GM12878 (cell line): Measurements from ENCODE around the gene RAP2B. TPM values are rescaled to one million over a fixed set of nuclear protein-coding genes. Genes with fewer than 3 reads are reported as not detected.

Source experiments
- ATAC-seq: fragments of 200-7000 bp; cut with Tn5 transposase; 3 replicates; pipeline ENCODE4 v1.9.1; 2020; ENCODE audit warnings: mild to moderate bottlenecking, moderate library complexity
- BruUV-seq: library from RNA; stranded (reverse); fragments of 400-500 nt; replicated peaks from 2 replicates; lab custom pipeline; 2021; lab: Mats Ljungman, UMichigan
- CTCF ChIA-PET: fragments of 300-600 bp; sonication (Branson Sonifier 250); formaldehyde crosslinking; extraction: SDS; loops from one replicate; lab custom pipeline; 2021; ENCODE audit warnings: inconsistent platforms; lab: Yijun Ruan, JAX
- POLR2A ChIA-PET: fragments of 350-600 bp; formaldehyde crosslinking; extraction: SDS; loops from one replicate; lab custom pipeline; 2021; ENCODE audit warnings: inconsistent platforms; lab: Charles Lee
- RAD21 ChIA-PET: fragments of 300-600 bp; sonication (Branson Sonifier 250); formaldehyde crosslinking; loops from one replicate; lab custom pipeline; 2023; ENCODE audit warnings: antibody characterized with exemption; ENCODE audit not compliant: unreplicated experiment; lab: Charles Lee
- SMC1A ChIA-PET: fragments of 300-600 bp; sonication (Branson Sonifier 250); formaldehyde crosslinking; loops from one replicate; lab custom pipeline; 2023; ENCODE audit not compliant: unreplicated experiment, uncharacterized antibody; lab: Charles Lee
- DNase-seq: peaks from one replicate; pipeline ENCODE4 v3.0.0-alpha.2; 2011; ENCODE audit warnings: low read depth, low spot score
- FAIRE-seq: peaks from 3 replicates; lab custom pipeline; 2011; peaks lifted over from hg19 to GRCh38; lab: Jason Lieb, UNC
- H2AFZ ChIP-seq: 2 replicates; pipeline ENCODE4 v1.6.0; 2011; ENCODE audit warnings: low read depth, low read length, control low read depth; ENCODE audit not compliant: control insufficient read depth
- H3K27ac ChIP-seq: 2 replicates; pipeline ENCODE4 v1.5.1; 2011; ENCODE audit warnings: control low read depth; ENCODE audit not compliant: control insufficient read depth, insufficient read depth
- H3K27me3 ChIP-seq, 2 experiments: replicated peaks in 1 of 2; 2 replicates each; pipeline versions ENCODE4 v1.6.0 to v1.6.1; 2011; ENCODE audit warnings: low read length in 1 of 2; ENCODE audit not compliant: control insufficient read depth in 2 of 2, insufficient read depth in 2 of 2
- H3K36me3 ChIP-seq, 2 experiments: 2 replicates each; pipeline ENCODE4 v1.5.1; 2011; ENCODE audit warnings: low read length in 1 of 2; ENCODE audit not compliant: control insufficient read depth in 2 of 2, insufficient read depth in 2 of 2
- H3K4me1 ChIP-seq: 2 replicates; pipeline ENCODE4 v1.6.1; 2011; ENCODE audit warnings: mild to moderate bottlenecking, low read length, moderate library complexity, mixed read lengths; ENCODE audit not compliant: control insufficient read depth, insufficient read depth
- H3K4me2 ChIP-seq: 2 replicates; pipeline ENCODE4 v1.6.0; 2011; ENCODE audit warnings: control low read depth; ENCODE audit not compliant: control insufficient read depth, insufficient read depth
- H3K4me3 ChIP-seq: fragments of 200-600 bp; sonication (generic); 2 replicates; pipeline ENCODE4 v1.5.1; 2016
- H3K79me2 ChIP-seq: 2 replicates; pipeline ENCODE4 v1.6.0; 2011; ENCODE audit warnings: low read length; ENCODE audit not compliant: control insufficient read depth, insufficient read depth
- H3K9ac ChIP-seq: 2 replicates; pipeline ENCODE4 v1.8.0; 2011; ENCODE audit warnings: low read length, control low read depth, mixed read lengths; ENCODE audit not compliant: control insufficient read depth, insufficient read depth
- H3K9me3 ChIP-seq: replicated peaks from 3 replicates; pipeline ENCODE4 v1.5.1; 2011; ENCODE audit warnings: mild to moderate bottlenecking, low read length; ENCODE audit not compliant: control insufficient read depth, insufficient read depth
- H4K20me1 ChIP-seq: 2 replicates; pipeline ENCODE4 v1.6.0; 2011; ENCODE audit not compliant: control insufficient read depth, insufficient read depth
- CEBPB ChIP-seq, 2 experiments: fragments of 150-350 bp in 1 of 2; IDR thresholded peaks; 2 replicates each; pipeline ENCODE4 v1.6.1; 2012 to 2014; ENCODE audit warnings: low read depth in 2 of 2, low read length in 2 of 2, borderline replicate concordance in 1 of 2, inconsistent platforms in 1 of 2
- GABPA ChIP-seq: IDR thresholded peaks from 2 replicates; pipeline ENCODE4 v1.6.1; 2014; ENCODE audit warnings: antibody characterized with exemption, low read depth, mild to moderate bottlenecking, inconsistent platforms
- KAT2A ChIP-seq: conservative IDR thresholded peaks from 2 replicates; pipeline ENCODE4 v1.6.1; 2011; ENCODE audit warnings: low read depth, low read length; ENCODE audit not compliant: control insufficient read depth
- KLF5 ChIP-seq: fragments of 450-650 bp; IDR thresholded peaks from 2 replicates; pipeline ENCODE4 v1.6.1; 2014; ENCODE audit warnings: mild to moderate bottlenecking; ENCODE audit not compliant: partially characterized antibody
- MEF2B ChIP-seq: fragments of 450-650 bp; IDR thresholded peaks from 2 replicates; pipeline ENCODE4 v1.6.1; 2018; ENCODE audit warnings: mild to moderate bottlenecking, moderate library complexity; ENCODE audit not compliant: partially characterized antibody, poor library complexity, severe bottlenecking
- PAX5 ChIP-seq: IDR thresholded peaks from 2 replicates; pipeline ENCODE4 v1.6.1; 2011; ENCODE audit warnings: low read depth, low read length, borderline replicate concordance
- PRDM15 ChIP-seq: fragments of 450-650 bp; formaldehyde crosslinking; IDR thresholded peaks from 2 replicates; pipeline ENCODE4 v1.4.0; 2020; ENCODE audit warnings: mild to moderate bottlenecking, moderate library complexity
- RAD21 ChIP-seq: IDR thresholded peaks from 2 replicates; pipeline ENCODE4 v1.6.1; 2011; ENCODE audit warnings: mild to moderate bottlenecking, low read depth, low read length, moderate library complexity; ENCODE audit not compliant: insufficient read depth
- RAD51 ChIP-seq: fragments of 450-650 bp; IDR thresholded peaks from 2 replicates; pipeline ENCODE4 v1.6.1; 2016; ENCODE audit warnings: moderate library complexity, mild to moderate bottlenecking, inconsistent platforms
- RCOR1 ChIP-seq: conservative IDR thresholded peaks from 2 replicates; pipeline ENCODE4 v1.6.1; 2012; ENCODE audit warnings: low read depth, low read length, improper control_type of control experiment
- SPI1 ChIP-seq: IDR thresholded peaks from 2 replicates; pipeline ENCODE4 v1.6.1; 2011; ENCODE audit warnings: low read depth, mild to moderate bottlenecking, low read length, moderate library complexity, borderline replicate concordance; ENCODE audit not compliant: insufficient read depth
- SUZ12 ChIP-seq: fragments of 200-600 bp; sonication (generic); IDR thresholded peaks from one replicate; pipeline ENCODE4 v1.6.1; 2018; ENCODE audit warnings: antibody characterized with exemption, mild to moderate bottlenecking; ENCODE audit not compliant: unreplicated experiment
- TCF12 ChIP-seq: IDR thresholded peaks from 2 replicates; pipeline ENCODE4 v1.6.1; 2011; ENCODE audit warnings: low read depth, mild to moderate bottlenecking, low read length
- ZBTB11 ChIP-seq: fragments of 450-650 bp; formaldehyde crosslinking; IDR thresholded peaks from 2 replicates; pipeline ENCODE4 v1.5.0; 2022; ENCODE audit warnings: mild to moderate bottlenecking, missing genetic modification characterization
- WGBS: methylation state at CpG from one replicate; pipeline ENCODE4 v1.1.6; 2016; ENCODE audit warnings: low lambda C conversion rate; ENCODE audit not compliant: insufficient replicate concordance, insufficient coverage; ENCODE audit errors: missing lambda C conversion rate; 5-methylcytosine and 5-hydroxymethylcytosine counted together
- in situ Hi-C: fragments of 300-500 bp; cut with MboI; formaldehyde crosslinking; loops from 9 replicates; pipeline ENCODE4 v1.14.3; 2018; ENCODE audit warnings: mixed read lengths
- intact Hi-C: fragments of 100-400 bp; cut with micrococcal nuclease; formaldehyde crosslinking; loops from one replicate; pipeline ENCODE4 v1.14.2; 2022; ENCODE audit not compliant: unreplicated experiment
- polyA plus RNA-seq, 11 experiments: library from polyadenylated mRNA; depleted of rRNA in 4 of 11; unstranded in 6 of 11; stranded (reverse) in 5 of 11; fragments of >200 nt; fragmentation: Nextera tagmentation in 4 of 11; fragmentation: Illumina TruSeq in 1 of 11; extraction: Ambion mirVana in 4 of 11; extraction: Trizol in 1 of 11; gene quantifications; 1 replicate in 1 of 11; 2 replicates in 10 of 11; pipeline versions ENCODE4 v1.2.1 to v1.2.3, GENCODE V29; 2011 to 2016; ENCODE audit warnings: inconsistent platforms in 2 of 11, missing spikeins in 2 of 11, low read depth in 1 of 11
- total RNA-seq, 4 experiments: library from RNA; depleted of rRNA in 3 of 4; stranded (reverse); fragments of >200 nt in 3 of 4; fragmentation: Illumina TruSeq in 1 of 4; extraction: Trizol in 1 of 4; gene quantifications; 2 replicates each; pipeline versions ENCODE4 v1.2.1 to v1.2.3, GENCODE V29; 2013 to 2021

RAP2B gene
- total and polyA plus RNA-seq, 10 of the 15 experiments (the other 5 are each of a cell fraction or from before 2014, with no cell fraction given) = 5.9 to 21.3 (median 12.0) TPM

- DNase-seq (no peak), FAIRE-seq (no peak), ATAC-seq (no peak)
- no TSS peak for BruUV-seq
- ChIA-PET SMC1A (no interaction called here), RAD21 (no interaction called here), POLR2A (no interaction called here), CTCF (no interaction called here)
- in situ Hi-C loops (no loop called here), intact Hi-C loops (no loop called here)
- Histone ChIP-seq H3K9ac (no peak overlapping the region), H3K36me3 (no peaks in the 10 kb centered on the region), H3K4me3 (no peak overlapping the region), H3K4me1 (no peaks in the 10 kb centered on the region), H3K9me3 (no peaks in the 10 kb centered on the region), H3K79me2 (no peaks in the 10 kb centered on the region), H3K27ac (no peak overlapping the region), H2AFZ (no peak overlapping the region), H3K27me3 (no peaks in the 10 kb centered on the region), H3K4me2 (no peak overlapping the region), H4K20me1 (no peaks in the 10 kb centered on the region)
- WGBS = 44% methylated on average over 5 of the region's 5 CpGs
- TF ChIP-seq ZBTB11 (CRISPR knock-in tag) = no peak
- no peak for TF ChIP-seq CEBPB (IDR thresholded peaks at IDR 0.05; ENCODE audit: borderline replicate concordance in 1 of 2, low read depth in 2 of 2, low read length in 2 of 2)
- no peak for TF ChIP-seq TCF12
- TF ChIP-seq PAX5 = no peak
- TF ChIP-seq SPI1 = no peak
- no peak for TF ChIP-seq GABPA
- no peak for TF ChIP-seq KLF5
- TF ChIP-seq RCOR1 = no peak
- no peak for TF ChIP-seq RAD51
- no peak for TF ChIP-seq PRDM15 (CRISPR knock-in tag)
- no peak for TF ChIP-seq RAD21
- no peak for TF ChIP-seq MEF2B
- TF ChIP-seq KAT2A = no peak
- TF ChIP-seq SUZ12 = no peak
Measured at GRCh38 chr3:153195349-153195879, 33.4 kb downstream of the RAP2B start.
